K562 (cell line): Measurements from ENCODE around the gene AEN. TPM values are rescaled to one million over a fixed set of nuclear protein-coding genes. Genes with fewer than 3 reads are reported as not detected.
A peak's percentile ranks its signal among the peaks of the same experiment; 100 is the strongest.

Experiments
- ATAC-seq: fragments of 200-7000 bp; cut with Tn5 transposase; 3 replicates; pipeline ENCODE4 v1.9.1; 2020; ENCODE audit warnings: moderate library complexity
- BruUV-seq: library from RNA; stranded (reverse); fragments of 400-500 nt; replicated peaks from 2 replicates; lab custom pipeline; 2021; lab: Mats Ljungman, UMichigan
- CTCF ChIA-PET: fragments of 300-600 bp; formaldehyde crosslinking; extraction: SDS; loops from one replicate; lab custom pipeline; 2021; ENCODE audit warnings: low intra/inter-chr PET ratio; lab: Yijun Ruan, JAX
- POLR2A ChIA-PET: fragments of 300-600, 350-650 bp; sonication (Branson Sonifier 250); formaldehyde crosslinking; extraction: SDS; loops from one replicate; lab custom pipeline; 2021; ENCODE audit warnings: antibody characterized with exemption, inconsistent platforms; lab: Yijun Ruan, JAX
- DNase-seq, 4 experiments: peaks; one replicate each; pipeline versions ENCODE4 v3.0.0 to v3.0.0-alpha.2; 2011 to 2018; ENCODE audit warnings: low spot score in 3 of 4, mixed read lengths in 3 of 4; ENCODE audit errors: extremely low read depth in 1 of 4
- FAIRE-seq: peaks from 2 replicates; lab custom pipeline; 2011; peaks lifted over from hg19 to GRCh38; lab: Jason Lieb, UNC
- H2AFZ ChIP-seq: 2 replicates; pipeline ENCODE4 v1.6.0; 2011; ENCODE audit warnings: low read depth, low read length, control low read depth, inconsistent platforms
- H3K27ac ChIP-seq: fragments of 200-600 bp; 3 replicates; pipeline ENCODE4 v1.8.0; 2011; ENCODE audit warnings: low read depth, mild to moderate bottlenecking, control low read depth, inconsistent platforms, low read length, moderate library complexity, mixed read lengths; ENCODE audit errors: extremely low read depth
- H3K27me3 ChIP-seq, 2 experiments: fragments of 300-600 bp in 1 of 2; 2 replicates in 1 of 2; 3 replicates in 1 of 2; pipeline versions ENCODE4 v1.6.0 to v1.8.0; 2011; ENCODE audit warnings: inconsistent platforms in 2 of 2, low read length in 2 of 2, mild to moderate bottlenecking in 1 of 2, mixed read lengths in 1 of 2, moderate library complexity in 1 of 2; ENCODE audit not compliant: control insufficient read depth in 2 of 2, insufficient read depth in 2 of 2
- H3K36me3 ChIP-seq: fragments of 300-600 bp; 3 replicates; pipeline ENCODE4 v1.8.0; 2011; ENCODE audit warnings: mild to moderate bottlenecking, low read length, inconsistent platforms; ENCODE audit not compliant: control insufficient read depth, insufficient read depth
- H3K4me1 ChIP-seq, 2 experiments: fragments of 200-600 bp in 1 of 2; replicated peaks in 1 of 2; 2 replicates in 1 of 2; 3 replicates in 1 of 2; pipeline versions ENCODE4 v1.5.1 to v1.8.0; 2011; ENCODE audit warnings: inconsistent platforms in 2 of 2, low read length in 2 of 2, mild to moderate bottlenecking in 1 of 2, mixed read lengths in 1 of 2, moderate library complexity in 1 of 2; ENCODE audit not compliant: control insufficient read depth in 2 of 2, insufficient read depth in 2 of 2
- H3K4me2 ChIP-seq: 2 replicates; pipeline ENCODE4 v1.6.1; 2011; ENCODE audit warnings: low read length, control low read depth, inconsistent platforms, mixed read lengths; ENCODE audit not compliant: insufficient read depth
- H3K4me3 ChIP-seq: fragments of 200-600 bp; sonication (generic), shearing (Covaris generic); 2 replicates; pipeline ENCODE4 v1.5.1; 2016; ENCODE audit warnings: control low read depth, inconsistent platforms
- H3K79me2 ChIP-seq: fragments of 200-600 bp; 3 replicates; pipeline ENCODE4 v1.8.0; 2011; ENCODE audit warnings: low read length, inconsistent platforms; ENCODE audit not compliant: control insufficient read depth, insufficient read depth
- H3K9ac ChIP-seq, 2 experiments: 2 replicates each; pipeline versions ENCODE4 v1.6.0 to v1.6.1; 2011; ENCODE audit warnings: low read depth in 2 of 2, low read length in 2 of 2, control low read depth in 1 of 2, inconsistent platforms in 1 of 2, mild to moderate bottlenecking in 1 of 2, mixed read lengths in 1 of 2; ENCODE audit not compliant: insufficient read depth in 1 of 2
- H3K9me1 ChIP-seq: one replicate; pipeline ENCODE4 v1.6.0; 2011; ENCODE audit warnings: inconsistent platforms, mild to moderate bottlenecking, low read length, moderate library complexity; ENCODE audit not compliant: control insufficient read depth, insufficient read depth
- H3K9me3 ChIP-seq: replicated peaks from 2 replicates; pipeline ENCODE4 v1.5.1; 2011; ENCODE audit warnings: low read depth, low read length, inconsistent platforms; ENCODE audit not compliant: control insufficient read depth, insufficient read depth
- H4K20me1 ChIP-seq: replicated peaks from 2 replicates; pipeline ENCODE4 v1.6.1; 2011; ENCODE audit warnings: low read length, inconsistent platforms, mixed read lengths; ENCODE audit not compliant: control insufficient read depth, insufficient read depth
- ATF1 ChIP-seq, 2 experiments: fragments of 450-650 bp in 1 of 2; IDR thresholded peaks; 2 replicates each; pipeline ENCODE4 v1.6.1; 2016; ENCODE audit warnings: missing compliant biosample characterization in 1 of 2, missing genetic modification characterization in 1 of 2
- ATF7 ChIP-seq: fragments of 450-650 bp; IDR thresholded peaks from 2 replicates; pipeline ENCODE4 v1.7.1; 2014; ENCODE audit warnings: mild to moderate bottlenecking, moderate library complexity
- ESRRA ChIP-seq: fragments of 450-650 bp; IDR thresholded peaks from 2 replicates; pipeline ENCODE4 v1.6.1; 2014; ENCODE audit warnings: low read depth, mild to moderate bottlenecking, moderate library complexity, borderline replicate concordance
- GABPB2 ChIP-seq: fragments of 250-450 bp; sonication (Bioruptor Pico); conservative IDR thresholded peaks from 2 replicates; pipeline ENCODE4 v1.5.1; 2021; ENCODE audit warnings: mild to moderate bottlenecking
- LEF1 ChIP-seq: fragments of 450-650 bp; IDR thresholded peaks from 2 replicates; pipeline ENCODE4 v1.6.1; 2016; ENCODE audit warnings: mild to moderate bottlenecking
- NR3C1 ChIP-seq: sonication (generic); formaldehyde crosslinking; IDR thresholded peaks from 2 replicates; pipeline ENCODE4 v1.8.1; 2022; ENCODE audit warnings: missing genetic modification reagents
- SNAPC5 ChIP-seq: fragments of 250-450 bp; sonication (Bioruptor Pico); IDR thresholded peaks from 2 replicates; pipeline ENCODE4 v1.8.0; 2021; ENCODE audit warnings: moderate library complexity, mild to moderate bottlenecking, inconsistent platforms
- WGBS: fragments of 100-300 bp; shearing (Covaris generic); methylation state at CpG from one replicate; pipeline ENCODE4 v1.1.6; 2016; ENCODE audit warnings: low coverage, mixed read lengths; ENCODE audit not compliant: insufficient coverage; ENCODE audit errors: missing lambda C conversion rate; 5-methylcytosine and 5-hydroxymethylcytosine counted together
- in situ Hi-C: fragments of 300-500 bp; cut with MboI; formaldehyde crosslinking; loops from 4 replicates; pipeline ENCODE4 v1.15.0; 2018; ENCODE audit warnings: inconsistent platforms, mixed read lengths
- intact Hi-C: fragments of 100-400 bp; cut with micrococcal nuclease; formaldehyde crosslinking; loops from 2 replicates; pipeline ENCODE4 v1.14.2; 2022
- polyA plus RNA-seq, 8 experiments: library from polyadenylated mRNA; depleted of rRNA in 4 of 8; stranded (reverse) in 5 of 8; unstranded in 3 of 8; fragments of >200 nt; fragmentation: Nextera tagmentation in 2 of 8; fragmentation: Illumina TruSeq in 1 of 8; extraction: Ambion mirVana in 2 of 8; extraction: Trizol in 1 of 8; gene quantifications; 2 replicates each; pipeline versions ENCODE4 v1.2.1 to v1.2.3, GENCODE V29; 2011 to 2014; ENCODE audit warnings: inconsistent platforms in 1 of 8, missing spikeins in 1 of 8
- total RNA-seq, 7 experiments: library from RNA; depleted of rRNA in 6 of 7; stranded (reverse); fragments of >200 nt in 6 of 7; fragmentation: Illumina TruSeq in 2 of 7; extraction: Trizol in 2 of 7; gene quantifications; 2 replicates each; pipeline versions ENCODE4 v1.2.1 to v1.2.3, GENCODE V29; 2011 to 2021; ENCODE audit warnings: low replicate concordance in 1 of 7
- TF ChIP-seq, protein P1 (sequence below), 2 experiments: fragments of 450-650 bp in 1 of 2; sonication (generic) in 1 of 2; formaldehyde crosslinking in 1 of 2; IDR thresholded peaks in 1 of 2; conservative IDR thresholded peaks in 1 of 2; 2 replicates each; pipeline versions ENCODE4 v1.6.1 to v1.8.1; 2016 to 2023; ENCODE audit warnings: mild to moderate bottlenecking in 2 of 2, moderate library complexity in 2 of 2, inconsistent platforms in 1 of 2, missing genetic modification reagents in 1 of 2

AEN gene
- total and polyA plus RNA-seq, 9 of the 15 experiments (the other 6 are each of a cell fraction or from before 2014, with no cell fraction given) = 9.0 to 51.0 (median 32.8) TPM

GRCh38 chr15:88604381-88605188 lies 16.6 kb upstream of the AEN start:
- Histone ChIP-seq H3K27me3 (peaks cover 27 to 35% of the 10 kb centered on the region in 2 experiments), H3K4me2 (no peak overlapping the region), H4K20me1 (peaks cover 6% of the 10 kb centered on the region; the same call in 1 of the 2 replicates), H3K9me3 (no peaks in the 10 kb centered on the region), H2AFZ (no peak overlapping the region), H3K4me3 (no peak overlapping the region), H3K9ac (no peak overlapping the region), H3K36me3 (no peaks in the 10 kb centered on the region), H3K79me2 (no peaks in the 10 kb centered on the region), H3K27ac (no peak overlapping the region), H3K9me1 (no peaks in the 10 kb centered on the region), H3K4me1 (peaks cover 0 to 19% of the 10 kb centered on the region in 2 experiments; a peak in 2 of 5 replicates)
- in situ Hi-C loops (no loop called here), intact Hi-C loops (loop anchor here (5.0 kb wide), 1 partner anchor 37 kb away; no protein-coding TSS in a partner anchor)
- ATAC-seq (no peak), FAIRE-seq (no peak), DNase-seq (no peak)
- WGBS = 6% methylated on average over 35 of the region's 46 CpGs
- POLR2A ChIA-PET = interaction anchor here (1.0 kb wide), 1 partner anchor 10 kb away, joined by 3 read pairs; no protein-coding TSS in a partner anchor
- TF ChIP-seq ATF1 (CRISPR knock-in tag; IDR thresholded peaks at IDR 0.05) (no peak), ATF1 (tag; IDR thresholded peaks at IDR 0.05) (peak; percentile 18; the same call in 1 of the 2 replicates), LEF1 (no peak), GABPB2 (no peak), ESRRA (no peak), SNAPC5 (CRISPR knock-in tag) (no peak), ATF7 (peak; percentile 48; the same call in 1 of the 2 replicates), NR3C1 (CRISPR knock-in tag) (0 out of 2 replicates have a peak, but pooled peaks have one; percentile 7)
- TF ChIP-seq, protein P1, sequence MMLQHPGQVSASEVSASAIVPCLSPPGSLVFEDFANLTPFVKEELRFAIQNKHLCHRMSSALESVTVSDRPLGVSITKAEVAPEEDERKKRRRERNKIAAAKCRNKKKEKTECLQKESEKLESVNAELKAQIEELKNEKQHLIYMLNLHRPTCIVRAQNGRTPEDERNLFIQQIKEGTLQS (IDR thresholded peaks at IDR 0.05) = peak; percentile 62
- TF ChIP-seq, protein P1 (CRISPR knock-in tag; conservative IDR thresholded peaks at IDR 0.05) = no peak
- CTCF ChIA-PET = no interaction called here
- BruUV-seq = no TSS peak
